ENCODE results near the gene STOM.

DNA sequence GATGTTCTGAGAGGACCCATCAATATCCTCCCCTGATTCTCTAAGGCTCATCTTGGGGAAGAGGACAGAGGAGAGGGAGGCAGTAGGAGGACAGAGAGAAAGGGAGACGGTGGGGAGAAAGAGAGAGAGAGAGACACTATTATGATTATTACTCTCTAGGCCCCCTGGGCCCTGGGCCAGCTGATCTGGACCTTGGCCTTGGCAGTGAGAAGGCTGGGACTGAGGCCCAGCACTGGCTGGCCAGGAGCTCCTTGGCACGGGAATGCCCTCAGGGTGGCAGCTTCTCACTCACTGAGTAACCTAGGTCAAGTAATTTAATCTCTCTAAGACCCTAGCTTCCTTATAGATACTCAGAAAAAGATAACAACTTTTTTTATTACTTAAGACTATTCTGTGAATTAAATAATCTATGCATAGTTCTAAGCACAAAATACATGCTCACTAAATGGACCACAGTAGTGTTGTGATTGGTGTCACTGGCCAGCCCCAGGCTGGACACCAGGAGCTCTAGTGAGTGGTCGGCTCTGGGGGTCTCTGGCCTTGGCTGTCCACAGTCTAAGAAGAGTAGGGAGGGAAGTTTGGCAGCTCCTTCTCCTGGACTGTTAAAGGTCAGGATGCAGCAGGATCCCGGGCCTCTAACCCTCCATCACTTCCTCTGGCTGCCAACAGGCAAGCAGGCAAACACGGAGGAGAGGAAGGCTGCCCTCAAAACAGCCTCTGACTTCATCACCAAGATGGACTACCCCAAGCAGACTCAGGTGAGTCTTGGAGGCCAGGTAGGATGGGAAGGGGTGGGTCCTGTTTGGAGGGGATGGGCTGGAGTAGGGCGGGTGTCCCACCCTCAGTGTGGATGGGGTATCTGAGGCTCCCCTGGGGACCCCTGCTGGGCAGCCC lies 52.1 kb downstream of the STOM start:
- TF ChIP-seq, protein P1, sequence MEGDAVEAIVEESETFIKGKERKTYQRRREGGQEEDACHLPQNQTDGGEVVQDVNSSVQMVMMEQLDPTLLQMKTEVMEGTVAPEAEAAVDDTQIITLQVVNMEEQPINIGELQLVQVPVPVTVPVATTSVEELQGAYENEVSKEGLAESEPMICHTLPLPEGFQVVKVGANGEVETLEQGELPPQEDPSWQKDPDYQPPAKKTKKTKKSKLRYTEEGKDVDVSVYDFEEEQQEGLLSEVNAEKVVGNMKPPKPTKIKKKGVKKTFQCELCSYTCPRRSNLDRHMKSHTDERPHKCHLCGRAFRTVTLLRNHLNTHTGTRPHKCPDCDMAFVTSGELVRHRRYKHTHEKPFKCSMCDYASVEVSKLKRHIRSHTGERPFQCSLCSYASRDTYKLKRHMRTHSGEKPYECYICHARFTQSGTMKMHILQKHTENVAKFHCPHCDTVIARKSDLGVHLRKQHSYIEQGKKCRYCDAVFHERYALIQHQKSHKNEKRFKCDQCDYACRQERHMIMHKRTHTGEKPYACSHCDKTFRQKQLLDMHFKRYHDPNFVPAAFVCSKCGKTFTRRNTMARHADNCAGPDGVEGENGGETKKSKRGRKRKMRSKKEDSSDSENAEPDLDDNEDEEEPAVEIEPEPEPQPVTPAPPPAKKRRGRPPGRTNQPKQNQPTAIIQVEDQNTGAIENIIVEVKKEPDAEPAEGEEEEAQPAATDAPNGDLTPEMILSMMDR (conservative IDR thresholded peaks at IDR 0.05) = no peak
- no peak for TF ChIP-seq EZH2 (IDR thresholded peaks at IDR 0.05; ENCODE audit: low read depth)
